ENCODE results near the gene KCNJ10. TPM values are rescaled to one million over a fixed set of nuclear protein-coding genes. Genes with fewer than 3 reads are reported as not detected.

The KCNJ10 gene
- total and polyA plus RNA-seq, 2 donors from 2014 or later: 4.9 to 57.6 TPM

DNA sequence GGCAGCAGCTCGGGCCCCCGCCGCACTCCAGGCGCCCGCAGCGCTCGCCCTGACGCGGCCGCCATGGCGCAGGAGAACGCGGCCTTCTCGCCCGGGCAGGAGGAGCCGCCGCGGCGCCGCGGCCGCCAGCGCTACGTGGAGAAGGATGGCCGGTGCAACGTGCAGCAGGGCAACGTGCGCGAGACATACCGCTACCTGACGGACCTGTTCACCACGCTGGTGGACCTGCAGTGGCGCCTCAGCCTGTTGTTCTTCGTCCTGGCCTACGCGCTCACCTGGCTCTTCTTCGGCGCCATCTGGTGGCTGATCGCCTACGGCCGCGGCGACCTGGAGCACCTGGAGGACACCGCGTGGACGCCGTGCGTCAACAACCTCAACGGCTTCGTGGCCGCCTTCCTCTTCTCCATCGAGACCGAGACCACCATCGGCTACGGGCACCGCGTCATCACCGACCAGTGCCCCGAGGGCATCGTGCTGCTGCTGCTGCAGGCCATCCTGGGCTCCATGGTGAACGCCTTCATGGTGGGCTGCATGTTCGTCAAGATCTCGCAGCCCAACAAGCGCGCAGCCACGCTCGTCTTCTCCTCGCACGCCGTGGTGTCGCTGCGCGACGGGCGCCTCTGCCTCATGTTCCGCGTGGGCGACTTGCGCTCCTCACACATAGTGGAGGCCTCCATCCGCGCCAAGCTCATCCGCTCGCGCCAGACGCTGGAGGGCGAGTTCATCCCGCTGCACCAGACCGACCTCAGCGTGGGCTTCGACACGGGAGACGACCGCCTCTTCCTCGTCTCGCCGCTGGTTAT lies 14.2 kb upstream of the KCNJ10 start:
- Histone ChIP-seq H3K4me3 (ENCODE audit: low read length in 3 of 3) (peak overlapping the region in 2 of 3 donors; percentile 41 to 43), H3K27me3 (ENCODE audit: control insufficient read depth, insufficient read depth, low read length) (peaks cover 14% of the 10 kb centered on the region), H3K36me3 (ENCODE audit: control insufficient read depth in 2 of 3, insufficient read depth in 3 of 3, low read length in 3 of 3) (peaks cover 0 to 8% (median 0%) of the 10 kb centered on the region in 3 donors), H3K27ac (ENCODE audit: low read depth in 2 of 2, low read length in 2 of 2) (no peak overlapping the region), H3K4me1 (ENCODE audit: control insufficient read depth in 2 of 3, insufficient read depth in 2 of 3, low read depth in 1 of 3, low read length in 3 of 3) (peaks cover 0 to 6% (median 0%) of the 10 kb centered on the region in 3 donors), H3K9me3 (ENCODE audit: control insufficient read depth in 2 of 3, insufficient read depth in 1 of 3, low read length in 3 of 3) (no peaks in the 10 kb centered on the region), H3K9ac (ENCODE audit: low read length in 3 of 3) (no peak overlapping the region)
- no peak for FAIRE-seq
- intact Hi-C loops (cut with DNase I): no loop called here
- TF ChIP-seq, protein P1, sequence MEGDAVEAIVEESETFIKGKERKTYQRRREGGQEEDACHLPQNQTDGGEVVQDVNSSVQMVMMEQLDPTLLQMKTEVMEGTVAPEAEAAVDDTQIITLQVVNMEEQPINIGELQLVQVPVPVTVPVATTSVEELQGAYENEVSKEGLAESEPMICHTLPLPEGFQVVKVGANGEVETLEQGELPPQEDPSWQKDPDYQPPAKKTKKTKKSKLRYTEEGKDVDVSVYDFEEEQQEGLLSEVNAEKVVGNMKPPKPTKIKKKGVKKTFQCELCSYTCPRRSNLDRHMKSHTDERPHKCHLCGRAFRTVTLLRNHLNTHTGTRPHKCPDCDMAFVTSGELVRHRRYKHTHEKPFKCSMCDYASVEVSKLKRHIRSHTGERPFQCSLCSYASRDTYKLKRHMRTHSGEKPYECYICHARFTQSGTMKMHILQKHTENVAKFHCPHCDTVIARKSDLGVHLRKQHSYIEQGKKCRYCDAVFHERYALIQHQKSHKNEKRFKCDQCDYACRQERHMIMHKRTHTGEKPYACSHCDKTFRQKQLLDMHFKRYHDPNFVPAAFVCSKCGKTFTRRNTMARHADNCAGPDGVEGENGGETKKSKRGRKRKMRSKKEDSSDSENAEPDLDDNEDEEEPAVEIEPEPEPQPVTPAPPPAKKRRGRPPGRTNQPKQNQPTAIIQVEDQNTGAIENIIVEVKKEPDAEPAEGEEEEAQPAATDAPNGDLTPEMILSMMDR (IDR thresholded peaks at IDR 0.05; ENCODE audit: borderline replicate concordance, extremely low read depth, insufficient read depth): peak; percentile 73
- DNase-seq: peak; percentile 83 to 89 (median 87)

DNA sequence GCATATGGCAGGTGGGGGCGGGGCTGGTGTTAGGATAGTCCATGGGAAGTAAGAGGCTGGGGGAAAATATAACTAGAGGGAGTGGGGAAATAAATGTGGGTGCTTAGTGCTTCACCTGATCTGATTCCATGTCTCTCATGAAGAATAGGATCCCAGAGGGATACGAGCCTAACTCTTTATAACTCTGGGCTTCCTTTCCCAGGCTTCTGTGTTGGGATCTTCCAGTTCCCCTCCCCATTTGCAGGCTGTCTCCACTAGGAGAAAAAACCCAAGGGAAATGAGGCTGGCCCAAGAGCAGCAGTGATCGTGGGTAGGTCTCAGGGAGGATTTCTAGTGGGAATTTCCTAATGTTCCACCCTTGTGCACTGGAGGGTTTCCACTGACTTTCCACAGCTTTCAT lies 13.0 kb upstream of the KCNJ10 start:
- H3K4me3 ChIP-seq (ENCODE audit: low read length in 3 of 3): no peak overlapping the region
- TF ChIP-seq, protein P1 (IDR thresholded peaks at IDR 0.05; ENCODE audit: borderline replicate concordance, extremely low read depth, insufficient read depth): no peak
- DNase-seq (no peak), FAIRE-seq (no peak)
- intact Hi-C loops (cut with DNase I): no loop called here
- H3K27ac ChIP-seq (ENCODE audit: low read depth in 2 of 2, low read length in 2 of 2): no peak overlapping the region
- peaks cover 14% of the 10 kb centered on the region for H3K27me3 ChIP-seq (ENCODE audit: control insufficient read depth, insufficient read depth, low read length)
- H3K36me3 ChIP-seq (ENCODE audit: control insufficient read depth in 2 of 3, insufficient read depth in 3 of 3, low read length in 3 of 3): no peaks in the 10 kb centered on the region
- no peaks in the 10 kb centered on the region for H3K9me3 ChIP-seq (ENCODE audit: control insufficient read depth in 2 of 3, insufficient read depth in 1 of 3, low read length in 3 of 3)
- H3K9ac ChIP-seq (ENCODE audit: low read length in 3 of 3): no peak overlapping the region
- H3K4me1 ChIP-seq (ENCODE audit: control insufficient read depth in 2 of 3, insufficient read depth in 2 of 3, low read depth in 1 of 3, low read length in 3 of 3): peaks cover 0 to 6% (median 0%) of the 10 kb centered on the region in 3 donors

DNA sequence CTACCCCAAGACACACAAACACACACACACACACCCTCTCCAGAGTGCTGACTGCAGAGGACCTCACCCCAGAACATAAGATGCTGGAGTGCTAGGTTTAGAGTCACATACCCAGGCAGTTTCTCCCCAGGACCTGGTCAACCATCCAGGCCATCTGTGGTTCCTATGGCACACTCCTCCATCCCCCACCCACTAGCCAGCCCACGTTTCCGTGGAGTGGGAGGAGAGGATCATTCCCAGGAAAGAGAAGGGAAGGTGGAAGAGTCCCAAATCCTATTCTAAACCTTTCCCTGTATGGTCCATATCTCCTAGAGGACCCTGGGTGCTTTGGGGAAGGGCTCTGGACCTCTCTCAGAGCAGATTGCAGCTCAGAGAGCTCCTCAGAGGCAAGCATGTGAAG lies 12.5 kb upstream of the KCNJ10 start:
- intact Hi-C loops (cut with DNase I): no loop called here
- no peaks in the 10 kb centered on the region for H3K36me3 ChIP-seq (ENCODE audit: control insufficient read depth in 2 of 3, insufficient read depth in 3 of 3, low read length in 3 of 3)
- H3K27me3 ChIP-seq (ENCODE audit: control insufficient read depth, insufficient read depth, low read length): peaks cover 14% of the 10 kb centered on the region
- TF ChIP-seq, protein P1 (IDR thresholded peaks at IDR 0.05; ENCODE audit: borderline replicate concordance, extremely low read depth, insufficient read depth): no peak
- H3K4me1 ChIP-seq (ENCODE audit: control insufficient read depth in 2 of 3, insufficient read depth in 2 of 3, low read depth in 1 of 3, low read length in 3 of 3): peaks cover 0 to 6% (median 0%) of the 10 kb centered on the region in 3 donors
- no peaks in the 10 kb centered on the region for H3K9me3 ChIP-seq (ENCODE audit: control insufficient read depth in 2 of 3, insufficient read depth in 1 of 3, low read length in 3 of 3)
- H3K4me3 ChIP-seq (ENCODE audit: low read length in 3 of 3): no peak overlapping the region
- no peak overlapping the region for H3K9ac ChIP-seq (ENCODE audit: low read length in 3 of 3)
- DNase-seq (no peak), FAIRE-seq (no peak)
- H3K27ac ChIP-seq (ENCODE audit: low read depth in 2 of 2, low read length in 2 of 2): no peak overlapping the region

Data from kidney (tissue), 14 donors.